GM19452 (cell line): ENCODE measurements around the gene ARHGAP36.

Experiments used
- ATAC-seq: cut with Tn5 transposase; IDR thresholded peaks from one replicate; pipeline ENCODE4 v1.9.1; 2021; ENCODE audit not compliant: unreplicated experiment

Gene ARHGAP36

GRCh38 chrX:131058136-131058868, at the start of gene ARHGAP36:
Gene ARHGAP36 (plus strand): TSS chrX:131058346. CDS start chrX:131081666, 23,320 bp downstream.
- no peak for ATAC-seq

GRCh38 chrX:131010186-131010585, 48.0 kb upstream of the ARHGAP36 start:
- ATAC-seq: no peak

- no peak for ATAC-seq
Measured at GRCh38 chrX:131025336-131025735, 32.8 kb upstream of the ARHGAP36 start.

GRCh38 chrX:131032354-131033230, 25.6 kb upstream of the ARHGAP36 start:
- no peak for ATAC-seq

- ATAC-seq: no peak
Measured at GRCh38 chrX:131034063-131034462, 24.1 kb upstream of the ARHGAP36 start.

GRCh38 chrX:131040781-131041180, 17.4 kb upstream of the ARHGAP36 start:
- no peak for ATAC-seq

- ATAC-seq: no peak
Measured at GRCh38 chrX:131041667-131042066, 16.5 kb upstream of the ARHGAP36 start.

- ATAC-seq: no peak
Measured at GRCh38 chrX:131045726-131046125, 12.4 kb upstream of the ARHGAP36 start.

GRCh38 chrX:131046596-131046995, 11.6 kb upstream of the ARHGAP36 start:
- no peak for ATAC-seq

GRCh38 chrX:131047180-131047579, 11.0 kb upstream of the ARHGAP36 start:
- no peak for ATAC-seq

GRCh38 chrX:131053076-131053475, 5.1 kb upstream of the ARHGAP36 start:
- ATAC-seq: no peak

GRCh38 chrX:131054906-131055305, 3.2 kb upstream of the ARHGAP36 start:
- ATAC-seq: no peak

- no peak for ATAC-seq
Measured at GRCh38 chrX:131057706-131058105, 440 bp upstream of the ARHGAP36 start.

- no peak for ATAC-seq
Measured at GRCh38 chrX:131059246-131059645, 1.1 kb downstream of the ARHGAP36 start.

GRCh38 chrX:131060147-131060546, 2.0 kb downstream of the ARHGAP36 start:
- ATAC-seq: no peak

GRCh38 chrX:131061306-131061705, 3.2 kb downstream of the ARHGAP36 start:
- ATAC-seq: no peak

- no peak for ATAC-seq
Measured at GRCh38 chrX:131063613-131064012, 5.5 kb downstream of the ARHGAP36 start.

- no peak for ATAC-seq
Measured at GRCh38 chrX:131066237-131066636, 8.1 kb downstream of the ARHGAP36 start.

GRCh38 chrX:131067216-131067615, 9.1 kb downstream of the ARHGAP36 start:
- ATAC-seq: no peak

- ATAC-seq: no peak
Measured at GRCh38 chrX:131067846-131068745, 9.9 kb downstream of the ARHGAP36 start.
